ENCODE measurements around the gene SYT11. TPM values are rescaled to one million over a fixed set of nuclear protein-coding genes. Genes with fewer than 3 reads are reported as not detected.

The SYT11 gene
- total and polyA plus RNA-seq, 10 of the 15 experiments (the other 5 are each of a cell fraction or from before 2014, with no cell fraction given): 7.7 to 21.2 (median 13.5) TPM

DNA sequence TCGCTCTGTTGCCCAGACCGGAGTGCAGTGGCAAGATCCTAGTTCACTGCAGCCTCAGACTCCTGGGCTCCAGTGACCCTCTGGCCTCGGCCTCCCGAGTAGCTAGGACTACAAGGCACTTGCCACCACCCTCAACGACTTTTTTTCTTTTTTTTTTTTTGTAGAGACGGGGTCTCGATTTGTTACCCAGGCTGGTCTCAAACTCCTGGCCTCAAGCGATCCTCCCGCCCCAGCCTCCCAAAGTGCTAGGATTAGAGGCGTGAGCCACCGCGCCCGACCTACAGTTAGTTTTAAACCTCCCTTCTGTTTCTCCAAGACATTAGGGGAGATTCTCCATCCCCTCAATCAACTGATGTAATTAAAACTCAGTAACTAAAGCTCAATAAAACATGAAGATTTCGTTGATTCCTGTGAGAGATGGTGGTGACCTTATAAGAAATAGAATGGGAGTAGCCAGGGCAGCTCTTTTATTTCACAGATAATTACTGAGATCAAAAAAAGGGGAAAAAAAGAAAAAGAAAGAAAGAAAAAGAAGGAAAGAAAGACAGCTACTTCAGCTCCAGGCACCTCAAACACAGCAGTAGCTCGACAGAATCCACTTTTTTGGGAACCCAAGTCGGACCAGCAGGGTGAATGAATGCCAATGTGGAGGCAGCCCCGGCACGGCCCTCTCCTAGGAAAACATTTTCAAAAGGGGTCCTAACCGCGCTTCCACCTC lies 3.0 kb upstream of the SYT11 start (continued):
- TF ChIP-seq, protein P1, sequence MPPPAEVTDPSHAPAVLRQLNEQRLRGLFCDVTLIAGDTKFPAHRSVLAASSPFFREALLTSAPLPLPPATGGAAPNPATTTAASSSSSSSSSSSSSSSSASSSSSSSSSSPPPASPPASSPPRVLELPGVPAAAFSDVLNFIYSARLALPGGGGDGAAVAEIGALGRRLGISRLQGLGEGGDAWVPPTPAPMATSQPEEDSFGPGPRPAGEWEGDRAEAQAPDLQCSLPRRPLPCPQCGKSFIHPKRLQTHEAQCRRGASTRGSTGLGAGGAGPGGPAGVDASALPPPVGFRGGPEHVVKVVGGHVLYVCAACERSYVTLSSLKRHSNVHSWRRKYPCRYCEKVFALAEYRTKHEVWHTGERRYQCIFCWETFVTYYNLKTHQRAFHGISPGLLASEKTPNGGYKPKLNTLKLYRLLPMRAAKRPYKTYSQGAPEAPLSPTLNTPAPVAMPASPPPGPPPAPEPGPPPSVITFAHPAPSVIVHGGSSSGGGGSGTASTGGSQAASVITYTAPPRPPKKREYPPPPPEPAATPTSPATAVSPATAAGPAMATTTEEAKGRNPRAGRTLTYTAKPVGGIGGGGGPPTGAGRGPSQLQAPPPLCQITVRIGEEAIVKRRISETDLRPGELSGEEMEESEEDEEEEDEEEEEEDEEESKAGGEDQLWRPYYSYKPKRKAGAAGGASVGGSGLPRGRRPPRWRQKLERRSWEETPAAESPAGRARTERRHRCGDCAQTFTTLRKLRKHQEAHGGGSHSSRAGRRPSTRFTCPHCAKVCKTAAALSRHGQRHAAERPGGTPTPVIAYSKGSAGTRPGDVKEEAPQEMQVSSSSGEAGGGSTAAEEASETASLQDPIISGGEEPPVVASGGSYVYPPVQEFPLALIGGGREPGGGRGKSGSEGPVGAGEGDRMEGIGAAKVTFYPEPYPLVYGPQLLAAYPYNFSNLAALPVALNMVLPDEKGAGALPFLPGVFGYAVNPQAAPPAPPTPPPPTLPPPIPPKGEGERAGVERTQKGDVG (CRISPR knock-in tag; IDR thresholded peaks at IDR 0.05): no peak
- no peak for TF ChIP-seq MYB (IDR thresholded peaks at IDR 0.05; ENCODE audit: borderline replicate concordance, low read depth, low read length)
- TF ChIP-seq, protein P2, sequence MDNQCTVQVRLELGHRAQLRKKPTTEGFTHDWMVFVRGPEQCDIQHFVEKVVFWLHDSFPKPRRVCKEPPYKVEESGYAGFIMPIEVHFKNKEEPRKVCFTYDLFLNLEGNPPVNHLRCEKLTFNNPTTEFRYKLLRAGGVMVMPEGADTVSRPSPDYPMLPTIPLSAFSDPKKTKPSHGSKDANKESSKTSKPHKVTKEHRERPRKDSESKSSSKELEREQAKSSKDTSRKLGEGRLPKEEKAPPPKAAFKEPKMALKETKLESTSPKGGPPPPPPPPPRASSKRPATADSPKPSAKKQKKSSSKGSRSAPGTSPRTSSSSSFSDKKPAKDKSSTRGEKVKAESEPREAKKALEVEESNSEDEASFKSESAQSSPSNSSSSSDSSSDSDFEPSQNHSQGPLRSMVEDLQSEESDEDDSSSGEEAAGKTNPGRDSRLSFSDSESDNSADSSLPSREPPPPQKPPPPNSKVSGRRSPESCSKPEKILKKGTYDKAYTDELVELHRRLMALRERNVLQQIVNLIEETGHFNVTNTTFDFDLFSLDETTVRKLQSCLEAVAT (IDR thresholded peaks at IDR 0.05): peak; percentile 61

Measured in GM12878 (cell line).